ENCODE results near the gene LRCH1. TPM values are rescaled to one million over a fixed set of nuclear protein-coding genes. Genes with fewer than 3 reads are reported as not detected.

The LRCH1 gene
- total and polyA plus RNA-seq, 2 of the 4 experiments (the other 2 are of a cell fraction) = 7.0 to 8.8 TPM

DNA sequence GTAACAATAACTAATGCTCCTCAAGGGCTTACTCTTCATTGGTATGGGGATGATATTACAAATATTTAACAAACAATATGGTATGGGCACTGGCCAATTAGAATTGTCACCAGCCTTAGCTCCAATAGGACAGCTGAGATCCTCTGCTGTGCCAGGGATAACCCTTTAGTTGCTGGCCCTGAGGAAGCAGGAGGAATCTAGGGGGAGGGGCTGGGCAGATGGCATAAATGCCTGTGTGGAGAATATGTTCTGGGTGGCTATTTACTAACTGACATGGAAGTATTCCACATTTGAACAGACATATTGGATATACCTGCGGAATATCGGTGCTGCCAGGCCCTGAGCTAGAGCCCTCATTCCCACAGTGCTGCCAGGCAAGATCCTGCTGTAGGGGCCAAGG, 16.6 kb upstream of the LRCH1 start:
- in situ Hi-C loops (cut with MboI; ENCODE audit: low sequenced_read_pairs) = no loop called here
- Histone ChIP-seq H2AK5ac (ENCODE audit: low read depth, low read length) (no peak overlapping the region), H2BK120ac (ENCODE audit: low read depth, low read length) (no peak overlapping the region), H3K79me1 (ENCODE audit: low read depth in 1 of 2, low read length in 2 of 2) (no peaks in the 10 kb centered on the region), H3K27me3 (ENCODE audit: control insufficient read depth, insufficient read depth, low read length) (0 out of 2 replicates have a peak, but pooled peaks cover 2% of the 10 kb centered on the region), H4K91ac (ENCODE audit: insufficient read depth, low read depth, low read length) (no peak overlapping the region), H3K27ac (ENCODE audit: insufficient read depth, low read length) (no peak overlapping the region), H3K9me3 (ENCODE audit: control insufficient read depth, insufficient read depth, low read length) (no peaks in the 10 kb centered on the region), H2AFZ (replicated peaks; ENCODE audit: low read length, poor library complexity) (no peak overlapping the region), H3K36me3 (ENCODE audit: control insufficient read depth, insufficient read depth, low read length) (no peaks in the 10 kb centered on the region), H3K4ac (ENCODE audit: low read depth, low read length) (no peak overlapping the region), H3K18ac (ENCODE audit: low read depth, low read length) (no peak overlapping the region), H3K4me2 (ENCODE audit: low read depth, low read length) (no peak overlapping the region), H3K4me3 (ENCODE audit: insufficient read depth, low read depth, low read length) (no peak overlapping the region), H2BK15ac (ENCODE audit: low read depth, low read length) (no peak overlapping the region), H4K8ac (ENCODE audit: low read depth in 2 of 2, low read length in 2 of 2) (no peak overlapping the region), H4K5ac (ENCODE audit: low read depth, low read length) (no peak overlapping the region), H3K56ac (ENCODE audit: extremely low read depth, insufficient read depth, low read length) (no peak overlapping the region; the same call in 1 of the 2 replicates), H3K9ac (ENCODE audit: low read depth, low read length) (no peak overlapping the region), H3K14ac (replicated peaks; ENCODE audit: low read depth, low read length) (no peak overlapping the region), H2AK9ac (replicated peaks; ENCODE audit: low read depth, low read length, poor library complexity) (no peak overlapping the region), H3K4me1 (ENCODE audit: control insufficient read depth, insufficient read depth, low read length) (no peaks in the 10 kb centered on the region), H2BK20ac (ENCODE audit: low read depth, low read length) (no peak overlapping the region), H2BK5ac (ENCODE audit: low read depth, low read length, poor library complexity, severe bottlenecking) (no peak overlapping the region), H3K9me1 (ENCODE audit: insufficient read depth, low read length) (0 out of 2 replicates have a peak, but pooled peaks cover under 1% of the 10 kb centered on the region), H4K20me1 (ENCODE audit: insufficient read depth, low read length) (no peaks in the 10 kb centered on the region), H3K23ac (ENCODE audit: low read depth, low read length) (no peak overlapping the region)
- BruUV-seq (replicated peaks) = no TSS peak
- ATAC-seq (ENCODE audit: low read depth) = no peak
- no CpG with 5 or more reads among the region's 2 CpGs for WGBS, 2 experiments (ENCODE audit: extremely low coverage in 2 of 2, insufficient read length in 1 of 2)
- intact Hi-C loops (cut with micrococcal nuclease) = no loop called here
- dilution Hi-C loops (cut with HindIII; ENCODE audit: low sequenced_read_pairs, unreplicated experiment) = no loop called here
- no peak for DNase-seq
- TF ChIP-seq NFE2L2 (IDR thresholded peaks at IDR 0.05; ENCODE audit: low read depth, low read length) = no peak
- TF ChIP-seq POLR2A (IDR thresholded peaks at IDR 0.05; ENCODE audit: low read depth, low read length) = no peak
- TF ChIP-seq BHLHE40 (IDR thresholded peaks at IDR 0.05; ENCODE audit: low read depth, low read length) = no peak
- TF ChIP-seq RAD21 (IDR thresholded peaks at IDR 0.05; ENCODE audit: low read length) = no peak
- no peak for TF ChIP-seq MAFK (IDR thresholded peaks at IDR 0.05; ENCODE audit: low read depth, low read length)
- TF ChIP-seq CEBPB (IDR thresholded peaks at IDR 0.05; ENCODE audit: low read depth, low read length) = no peak
- TF ChIP-seq, protein P1, sequence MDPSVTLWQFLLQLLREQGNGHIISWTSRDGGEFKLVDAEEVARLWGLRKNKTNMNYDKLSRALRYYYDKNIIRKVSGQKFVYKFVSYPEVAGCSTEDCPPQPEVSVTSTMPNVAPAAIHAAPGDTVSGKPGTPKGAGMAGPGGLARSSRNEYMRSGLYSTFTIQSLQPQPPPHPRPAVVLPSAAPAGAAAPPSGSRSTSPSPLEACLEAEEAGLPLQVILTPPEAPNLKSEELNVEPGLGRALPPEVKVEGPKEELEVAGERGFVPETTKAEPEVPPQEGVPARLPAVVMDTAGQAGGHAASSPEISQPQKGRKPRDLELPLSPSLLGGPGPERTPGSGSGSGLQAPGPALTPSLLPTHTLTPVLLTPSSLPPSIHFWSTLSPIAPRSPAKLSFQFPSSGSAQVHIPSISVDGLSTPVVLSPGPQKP (IDR thresholded peaks at IDR 0.05; ENCODE audit: borderline replicate concordance, low read depth, low read length) = no peak
- TF ChIP-seq, protein P2, sequence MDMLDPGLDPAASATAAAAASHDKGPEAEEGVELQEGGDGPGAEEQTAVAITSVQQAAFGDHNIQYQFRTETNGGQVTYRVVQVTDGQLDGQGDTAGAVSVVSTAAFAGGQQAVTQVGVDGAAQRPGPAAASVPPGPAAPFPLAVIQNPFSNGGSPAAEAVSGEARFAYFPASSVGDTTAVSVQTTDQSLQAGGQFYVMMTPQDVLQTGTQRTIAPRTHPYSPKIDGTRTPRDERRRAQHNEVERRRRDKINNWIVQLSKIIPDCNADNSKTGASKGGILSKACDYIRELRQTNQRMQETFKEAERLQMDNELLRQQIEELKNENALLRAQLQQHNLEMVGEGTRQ (IDR thresholded peaks at IDR 0.05; ENCODE audit: low read depth, low read length) = no peak
- no peak for TF ChIP-seq SMC3 (IDR thresholded peaks at IDR 0.05; ENCODE audit: low read depth, low read length)
- ChIA-PET POLR2A (ENCODE audit: unreplicated experiment) (no interaction called here), CTCF (interaction anchor here (0.5 kb wide), 1 partner anchor 407 kb away, joined by 3 read pairs; no protein-coding TSS in a partner anchor)
